Measurements from ENCODE around the gene PGLYRP2. TPM values are rescaled to one million over a fixed set of nuclear protein-coding genes. Genes with fewer than 3 reads are reported as not detected.
A peak's percentile ranks its signal among the peaks of the same experiment; 100 is the strongest.

Gene PGLYRP2
- total RNA-seq, 1 donor from 2014 or later = not detected

- H3K4me3 ChIP-seq = peak overlapping the region; percentile 100
- no peak for TF ChIP-seq CTCF (IDR thresholded peaks at IDR 0.05)
- no peaks in the 10 kb centered on the region for H3K9me3 ChIP-seq
- DNase-seq = no peak
- ATAC-seq = no peak
- H3K36me3 ChIP-seq = peaks cover 30% of the 10 kb centered on the region
- no peak overlapping the region for H3K27ac ChIP-seq
- H3K27me3 ChIP-seq = no peaks in the 10 kb centered on the region
- intact Hi-C loops (cut with DNase I) = no loop called here
- peaks cover 24% of the 10 kb centered on the region for H3K4me1 ChIP-seq
These were observed 59.8 kb downstream of the PGLYRP2 start for GRCh38 chr19:15419413-15420025.

Small RNA genes within 50 kb of the gene (microRNA-seq; reads per million reads assigned to microRNA genes)
- gene MIR1470 (ENCODE audit: borderline microRNAs expressed) = not detected

Other genes with a start within 250 kb of the PGLYRP2 start
- gene EPHX3, start 247.1 kb downstream of the PGLYRP2 start, total RNA-seq = 2.5 TPM
- gene BRD4, start 147.0 kb downstream of the PGLYRP2 start, total RNA-seq = 101 TPM
- 31.0 TPM for gene AKAP8, start 99.7 kb downstream of the PGLYRP2 start, total RNA-seq
- gene AKAP8L, start 60.5 kb downstream of the PGLYRP2 start, total RNA-seq = 95.5 TPM
- gene WIZ, start 29.5 kb downstream of the PGLYRP2 start, total RNA-seq = 30.9 TPM
- gene RASAL3, start 15.0 kb downstream of the PGLYRP2 start, total RNA-seq = 19.1 TPM
- gene CYP4F22, start 29.0 kb upstream of the PGLYRP2 start, total RNA-seq = not detected
- gene CYP4F8, start 135.7 kb upstream of the PGLYRP2 start, total RNA-seq = 2.1 TPM
- gene CYP4F3, start 161.4 kb upstream of the PGLYRP2 start, total RNA-seq = 0.41 TPM
- gene CYP4F12, start 193.6 kb upstream of the PGLYRP2 start, total RNA-seq = 3.7 TPM
- not detected for gene OR10H2, start 248.5 kb upstream of the PGLYRP2 start, total RNA-seq